Measurements from ENCODE around the gene SHB.

GRCh38 chr9:37988602-37989001, 80.4 kb downstream of the SHB start:
- no peak for TF ChIP-seq EP300 (IDR thresholded peaks at IDR 0.05)
- TF ChIP-seq CTCF (IDR thresholded peaks at IDR 0.05) = no peak
